ENCODE results near the gene EIF4A3.

The EIF4A3 gene

DNA sequence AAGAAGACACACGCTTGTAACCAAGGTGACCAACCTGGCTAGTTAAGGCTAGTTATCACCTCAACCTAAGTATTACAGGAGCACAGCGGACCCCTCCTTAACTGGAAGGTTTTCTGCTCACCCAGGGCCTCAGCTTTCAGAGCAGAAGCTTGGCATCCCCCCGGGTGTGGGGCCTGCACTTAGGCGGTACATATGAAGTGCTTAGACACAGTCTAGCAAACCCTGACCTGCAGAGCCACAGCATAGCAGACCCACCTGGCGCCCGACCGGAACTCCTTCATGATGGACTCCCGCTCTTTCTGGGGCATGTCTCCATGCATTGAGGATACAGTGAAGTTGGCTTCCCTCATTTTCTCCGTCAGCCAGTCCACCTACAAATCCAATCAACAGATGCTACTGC lies 9.8 kb downstream of the EIF4A3 start:
- DNase-seq (ENCODE audit: low read depth in 3 of 3), result no peak

DNA sequence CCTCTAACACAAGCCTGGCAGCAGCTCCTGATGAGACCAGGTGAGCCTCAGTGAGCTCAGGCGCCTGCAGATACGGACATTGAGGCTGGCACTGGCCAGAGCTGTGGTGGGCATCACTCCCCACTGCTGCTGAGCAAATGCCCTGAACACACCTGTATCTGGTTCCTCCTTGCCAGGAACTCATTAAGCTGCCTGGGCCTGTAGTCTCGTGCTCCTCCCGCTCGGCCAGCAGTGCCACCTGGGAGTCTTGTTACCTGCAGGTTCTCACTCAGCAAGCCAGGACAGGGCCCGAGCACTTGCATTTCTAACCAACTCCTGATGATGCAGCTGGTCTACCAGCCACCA lies 13.3 kb downstream of the EIF4A3 start:
- no peak for DNase-seq (ENCODE audit: low read depth in 3 of 3)

DNA sequence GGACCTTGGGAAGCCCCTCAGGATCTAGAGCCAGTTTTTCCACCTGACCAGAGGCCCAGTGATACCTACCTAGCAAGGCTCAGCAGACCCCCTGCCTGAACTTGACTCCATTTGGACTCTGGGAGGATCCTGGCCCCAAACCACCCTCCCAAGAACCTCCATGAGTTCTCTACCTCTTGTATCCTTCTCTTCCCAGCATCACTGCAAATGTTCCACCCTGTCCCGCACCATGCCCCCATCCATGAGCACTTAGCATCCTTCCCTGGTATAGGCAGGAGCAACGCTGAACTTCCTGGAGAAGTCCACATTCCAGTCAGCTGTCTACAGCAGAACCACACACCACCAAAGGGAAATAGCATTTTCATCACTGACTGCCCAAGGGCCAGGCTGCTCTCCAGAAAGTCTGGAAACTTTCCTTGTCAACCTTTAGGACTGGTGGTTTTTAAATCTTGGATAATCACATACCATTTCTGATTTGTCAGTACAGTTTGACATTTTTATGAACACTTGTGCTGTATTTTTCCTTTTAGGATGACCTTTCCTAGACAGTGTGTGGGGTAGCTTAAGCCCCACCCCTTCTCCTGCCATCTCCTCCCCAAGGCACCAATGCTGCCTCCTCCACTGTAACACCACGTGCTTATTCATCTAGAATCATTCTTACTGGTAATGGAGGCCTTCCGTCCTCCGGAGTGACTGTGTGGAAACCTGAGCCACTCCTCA lies 13.9 kb downstream of the EIF4A3 start:
- DNase-seq (ENCODE audit: low read depth in 3 of 3), result no peak

DNA sequence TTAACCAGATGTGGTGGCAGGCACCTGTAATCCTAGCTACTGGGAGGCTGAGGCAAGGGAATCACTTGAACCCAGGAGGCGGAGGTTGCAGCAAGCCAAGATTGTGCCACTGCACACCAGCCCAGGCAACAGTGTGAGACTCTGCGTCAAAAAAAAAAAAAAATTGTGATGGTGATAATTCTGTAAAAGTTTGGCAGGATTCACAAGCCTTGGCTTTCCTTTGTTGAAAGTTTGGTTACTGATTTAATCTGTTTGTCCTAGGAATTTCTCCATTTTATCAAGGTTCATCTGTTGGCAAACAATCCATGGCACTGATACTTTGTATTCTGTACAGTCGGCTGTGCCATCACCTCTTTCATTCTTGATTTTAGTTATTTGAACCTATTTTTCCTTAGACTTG lies 15.9 kb downstream of the EIF4A3 start:
- no peak for DNase-seq (ENCODE audit: low read depth in 3 of 3)

DNA sequence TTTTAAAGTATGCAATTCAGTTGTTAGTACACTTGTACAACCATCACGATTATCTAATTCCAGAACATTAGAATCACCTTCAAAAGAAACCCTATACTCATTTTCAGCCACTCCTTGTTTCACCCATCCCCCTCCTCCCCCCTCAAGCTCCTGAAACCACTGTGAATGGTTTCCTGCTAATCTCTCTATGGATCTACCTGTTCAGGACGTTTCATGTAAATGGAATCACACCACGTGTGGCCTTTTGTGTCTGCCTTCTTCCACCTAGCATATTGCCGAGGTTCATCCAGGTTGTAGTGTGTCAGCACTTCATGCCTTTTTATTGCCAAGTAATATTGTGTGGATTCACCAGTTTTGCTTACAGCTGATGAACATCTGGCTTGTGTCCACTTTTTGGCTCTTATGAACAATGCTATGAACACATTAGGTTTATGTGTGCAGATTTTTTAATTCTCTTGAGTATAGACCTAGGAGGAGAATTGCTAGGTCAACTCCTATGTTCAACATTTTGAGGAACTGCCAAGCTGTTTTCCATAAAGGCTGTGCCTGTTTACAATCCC lies 17.8 kb downstream of the EIF4A3 start:
- DNase-seq (ENCODE audit: low read depth in 3 of 3), result no peak

DNA sequence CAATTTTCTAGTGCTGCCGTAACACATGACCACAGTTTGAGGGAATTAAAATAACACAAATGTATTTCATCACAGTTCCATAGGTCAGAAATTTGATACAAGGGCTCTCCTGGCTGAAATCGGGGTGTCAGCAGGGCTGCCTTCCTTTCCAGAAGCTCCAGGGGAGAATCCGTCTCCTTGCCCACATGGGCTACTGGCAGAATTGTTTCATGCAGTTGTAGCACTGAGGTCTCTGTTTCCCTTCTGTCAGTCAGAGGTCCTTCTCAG lies 20.5 kb downstream of the EIF4A3 start:
- DNase-seq (ENCODE audit: low read depth in 3 of 3), result no peak

DNA sequence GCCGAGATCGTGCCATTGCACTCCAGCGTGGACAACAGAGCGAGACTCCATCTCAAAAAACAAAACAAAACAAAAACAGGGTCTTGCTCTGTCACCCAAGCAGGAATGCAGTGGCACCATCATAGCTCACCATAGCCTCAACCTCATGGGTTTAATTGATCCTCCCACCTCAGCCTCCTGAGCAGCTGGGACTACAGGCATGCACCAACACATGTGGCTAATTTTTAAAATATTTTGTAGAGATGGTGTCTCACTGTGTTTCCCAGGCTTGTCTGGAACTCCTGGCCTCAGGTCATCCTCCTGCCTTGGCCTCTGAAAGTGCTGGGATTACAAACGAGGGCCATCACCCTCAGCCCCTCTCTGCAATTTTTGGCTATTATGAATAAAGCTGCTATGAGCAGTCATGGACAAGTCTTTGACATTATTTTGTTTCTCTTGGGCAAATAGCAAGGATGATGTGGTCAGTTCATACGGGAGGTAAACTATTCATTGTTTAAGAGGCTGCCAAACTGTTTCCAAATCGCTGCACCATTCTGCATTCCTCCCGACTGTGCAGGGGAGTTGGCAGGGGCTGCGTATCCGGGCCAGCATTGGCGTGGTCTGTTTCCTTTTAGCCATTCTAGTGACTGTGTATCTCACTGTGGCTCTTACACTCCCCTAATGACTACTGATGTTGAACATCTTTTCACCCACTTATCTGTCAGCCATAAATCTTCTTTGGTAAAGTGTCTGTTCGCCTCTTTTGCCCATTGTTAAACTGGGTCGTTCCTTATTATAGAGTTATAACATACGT lies 21.1 kb downstream of the EIF4A3 start:
- DNase-seq (ENCODE audit: low read depth in 3 of 3), result no peak

DNA sequence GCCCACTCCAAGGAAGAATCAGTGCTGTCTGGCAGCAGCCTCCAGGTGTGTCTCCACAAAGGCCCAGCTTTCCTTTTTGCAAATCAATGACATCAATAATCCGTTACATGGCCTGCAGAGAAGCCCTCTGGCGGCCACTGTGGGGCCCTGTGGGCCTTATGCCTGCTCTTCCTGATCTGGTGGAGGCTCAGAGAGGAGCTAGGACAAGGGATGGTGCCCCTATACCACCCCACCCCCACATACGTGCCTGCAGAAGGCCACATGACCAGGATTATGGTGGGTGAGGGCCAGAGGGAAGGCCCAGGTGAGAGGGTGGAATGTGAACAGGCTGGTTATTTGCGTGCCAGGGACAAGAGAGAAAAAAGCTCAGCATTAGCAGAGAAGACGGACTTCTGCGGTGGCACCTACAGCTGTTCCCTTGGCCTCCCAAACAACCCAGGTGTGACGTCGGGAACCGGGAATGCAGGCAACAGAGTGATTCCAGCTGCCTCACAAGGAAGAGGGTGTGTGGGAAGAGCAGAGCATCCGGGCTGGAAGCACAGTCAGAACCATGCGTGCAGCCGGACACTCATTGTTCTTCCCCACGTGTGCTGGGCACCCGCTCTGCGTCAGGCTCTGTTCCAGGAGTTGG lies 22.5 kb downstream of the EIF4A3 start:
- no peak for DNase-seq (ENCODE audit: low read depth in 3 of 3)

DNA sequence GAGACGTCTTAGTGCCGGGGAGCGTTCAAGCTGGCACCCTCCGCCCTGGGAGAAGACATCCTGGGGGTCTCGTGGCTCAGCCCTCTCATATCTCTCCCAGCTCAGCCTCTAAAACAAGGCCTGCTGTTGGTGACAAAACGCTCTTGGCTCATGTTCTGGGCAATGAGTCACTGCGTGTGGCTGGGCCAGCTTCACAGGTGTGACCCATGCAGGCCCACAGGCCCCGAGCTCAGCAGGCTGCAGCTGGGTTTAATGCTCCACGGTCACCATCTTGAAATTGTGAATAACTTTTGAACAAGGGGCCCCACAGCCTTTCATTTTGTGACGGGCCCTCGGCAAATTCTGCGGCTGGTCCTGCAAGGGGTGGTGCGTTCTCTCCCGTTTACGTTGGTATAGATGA lies 23.1 kb downstream of the EIF4A3 start:
- DNase-seq (ENCODE audit: low read depth in 3 of 3), result no peak

DNA sequence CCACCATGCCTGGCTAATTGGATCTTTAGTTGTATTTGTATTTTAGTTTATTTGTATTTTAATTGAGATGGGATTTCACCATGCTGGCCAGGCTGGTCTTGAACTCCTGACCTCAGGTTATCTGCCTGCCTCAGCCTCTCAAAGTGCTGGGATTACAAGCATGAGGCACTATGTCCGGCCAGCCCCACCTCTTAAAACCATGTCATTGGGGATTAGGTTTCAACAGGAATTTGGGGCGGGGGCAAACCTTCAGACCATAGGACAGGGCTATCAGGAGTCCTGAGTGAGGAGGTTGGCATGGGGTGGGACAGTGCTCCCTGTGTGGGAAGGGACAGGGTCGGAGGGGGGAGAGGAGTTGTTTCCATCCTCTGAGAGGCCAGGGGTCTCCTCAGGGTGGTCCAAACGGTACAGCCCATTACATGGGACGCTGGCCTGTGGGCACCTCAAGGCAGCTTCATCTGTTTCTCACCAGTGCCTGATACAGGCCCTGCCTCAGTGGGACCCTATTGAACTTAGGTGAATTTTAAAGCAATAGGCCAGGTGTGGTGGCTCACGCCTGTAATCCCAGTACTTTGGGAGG lies 23.9 kb downstream of the EIF4A3 start:
- DNase-seq (ENCODE audit: low read depth in 3 of 3), result no peak

DNA sequence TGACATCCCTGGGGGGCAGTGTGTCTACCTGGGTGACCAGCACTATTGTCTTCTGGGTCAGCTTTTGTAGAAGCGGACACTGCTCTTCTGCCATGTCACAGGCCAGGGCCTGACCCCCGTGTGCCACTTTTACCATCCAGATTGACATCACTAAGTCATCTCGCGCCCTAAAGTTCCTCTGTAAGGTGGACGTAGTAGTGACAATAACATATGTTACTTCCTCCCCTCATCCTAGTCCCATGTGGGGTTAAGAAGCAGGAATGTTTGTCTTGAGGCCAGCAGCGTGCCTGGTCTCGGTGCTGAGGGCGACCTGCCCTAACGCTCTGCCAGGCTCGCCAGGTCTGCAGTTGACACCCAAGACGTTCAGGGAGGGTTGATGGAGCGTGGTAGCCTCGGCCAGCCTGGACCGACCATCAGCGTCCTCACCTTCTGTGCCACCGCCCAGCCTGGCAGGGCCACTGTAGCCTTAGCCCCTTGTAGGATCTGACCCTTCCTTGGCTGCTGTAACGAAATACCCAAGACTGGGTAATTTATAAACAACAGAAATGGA lies 24.8 kb downstream of the EIF4A3 start:
- no peak for DNase-seq (ENCODE audit: low read depth in 3 of 3)

DNA sequence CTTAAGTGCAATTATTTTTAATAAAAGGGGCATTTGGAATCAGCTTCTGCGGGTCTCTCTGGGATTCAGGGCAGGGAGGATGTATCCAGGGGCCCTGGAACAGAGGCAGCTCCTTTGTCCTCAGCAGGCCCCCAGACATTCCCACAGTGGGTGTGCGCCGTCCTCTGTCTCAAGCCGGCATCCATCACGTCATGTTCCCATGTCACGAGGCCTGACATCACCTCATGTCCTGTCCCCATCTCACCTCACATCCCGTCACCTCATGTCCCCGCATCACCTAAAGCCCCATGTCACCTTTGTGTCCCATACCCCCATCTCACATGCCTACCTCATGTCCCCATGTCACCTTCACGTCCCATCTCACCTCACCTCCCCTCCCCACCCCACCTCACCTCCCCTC lies 27.1 kb downstream of the EIF4A3 start:
- no peak for DNase-seq (ENCODE audit: low read depth in 3 of 3)

DNA sequence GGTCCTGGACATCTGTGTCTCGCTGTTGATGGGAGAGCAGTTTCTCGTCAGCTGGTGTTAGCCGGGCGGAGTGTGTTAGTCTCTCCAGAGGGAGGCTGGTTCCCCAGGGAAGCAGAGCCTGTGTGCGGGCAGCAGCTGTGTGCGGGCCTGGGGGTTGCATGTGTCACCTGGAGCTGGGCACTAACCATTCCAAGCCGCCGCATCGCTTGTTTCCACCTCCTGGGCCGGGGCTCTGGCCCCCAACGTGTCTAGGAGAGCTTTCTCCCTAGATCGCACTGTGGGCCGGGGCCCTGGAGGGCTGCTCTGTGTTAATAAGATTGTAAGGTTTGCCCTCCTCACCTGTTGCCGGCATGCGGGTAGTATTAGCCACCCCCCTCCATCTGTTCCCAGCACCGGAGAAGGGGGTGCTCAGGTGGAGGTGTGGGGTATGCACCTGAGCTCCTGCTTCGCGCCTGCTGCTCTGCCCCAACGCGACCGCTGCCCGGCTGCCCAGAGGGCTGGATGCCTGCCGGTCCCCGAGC lies 27.6 kb downstream of the EIF4A3 start:
- no peak for DNase-seq (ENCODE audit: low read depth in 3 of 3)

DNA sequence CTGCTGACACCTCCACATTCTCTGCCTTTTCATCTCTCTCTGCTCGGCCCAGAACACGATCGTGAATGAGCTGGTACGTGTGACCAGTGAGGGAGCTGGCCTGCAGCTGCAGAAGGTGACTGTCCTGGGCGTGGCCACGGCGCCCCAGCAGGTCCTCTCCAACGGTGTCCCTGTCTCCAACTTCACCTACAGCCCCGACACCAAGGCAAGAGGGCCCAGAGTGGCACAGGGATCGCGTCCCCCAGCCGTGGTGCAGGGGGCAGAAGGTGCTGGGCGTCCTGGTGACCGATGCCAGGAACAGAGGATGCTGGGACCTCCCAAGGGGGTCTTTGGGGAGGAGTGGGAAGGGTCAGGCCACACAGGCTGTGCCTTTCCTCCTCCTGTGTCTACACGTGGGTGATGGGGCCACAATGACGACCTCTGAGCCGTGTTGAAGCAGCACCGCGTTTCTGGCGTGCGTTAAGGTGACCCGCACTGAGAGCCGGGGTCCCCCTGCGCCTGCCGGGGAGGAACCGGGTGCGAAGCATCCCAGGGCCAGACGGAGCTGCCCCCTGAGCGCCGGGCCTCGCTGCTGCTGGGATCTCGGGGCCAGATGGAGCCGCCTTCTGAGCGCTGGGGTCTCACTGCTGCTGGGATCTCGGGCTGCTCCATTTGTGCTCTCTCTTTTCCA lies 28.2 kb downstream of the EIF4A3 start:
- no peak for DNase-seq (ENCODE audit: low read depth in 3 of 3)

DNA sequence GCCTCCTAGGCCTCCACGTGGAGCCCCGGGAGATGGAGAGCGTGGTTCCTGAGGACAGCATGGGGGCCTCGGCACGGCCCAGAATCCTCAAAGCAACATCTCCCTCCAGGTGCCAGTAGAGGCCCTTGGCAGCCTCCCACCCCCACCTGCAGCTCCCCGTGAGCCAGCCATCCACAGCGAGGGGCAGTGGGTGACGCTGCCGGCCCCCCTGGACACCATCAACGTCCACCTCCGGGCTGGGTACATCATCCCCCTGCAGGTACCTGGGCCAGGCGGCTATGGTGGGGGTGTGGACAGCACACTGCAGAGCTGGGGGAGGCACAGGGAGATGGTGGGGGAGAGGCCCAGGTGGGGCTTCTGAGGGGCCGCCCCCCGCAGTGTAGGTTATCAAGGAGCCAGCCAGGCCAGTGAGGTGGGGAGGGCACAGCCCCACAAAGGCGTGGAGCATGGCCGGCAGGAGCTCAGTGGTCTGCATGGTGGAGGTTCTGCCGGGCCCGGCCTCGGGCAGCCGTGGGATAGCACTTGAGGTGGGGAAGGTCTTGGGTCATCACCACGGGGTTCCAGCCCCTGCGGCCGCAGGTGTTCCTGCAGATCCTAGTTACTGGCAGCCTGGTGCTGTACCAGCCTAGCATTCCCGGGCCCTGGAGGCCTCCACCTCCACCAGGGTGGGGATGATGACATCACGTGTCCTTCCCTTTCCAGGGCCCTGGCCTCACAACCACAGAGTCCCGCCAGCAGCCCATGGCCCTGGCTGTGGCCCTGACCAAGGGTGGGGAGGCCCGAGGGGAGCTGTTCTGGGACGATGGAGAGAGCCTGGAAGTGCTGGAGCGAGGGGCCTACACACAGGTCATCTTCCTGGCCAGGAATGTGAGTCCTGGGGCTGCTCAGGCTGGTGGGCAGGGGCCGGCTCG lies 29.2 kb downstream of the EIF4A3 start:
- DNase-seq (ENCODE audit: low read depth in 3 of 3), result no peak

DNA sequence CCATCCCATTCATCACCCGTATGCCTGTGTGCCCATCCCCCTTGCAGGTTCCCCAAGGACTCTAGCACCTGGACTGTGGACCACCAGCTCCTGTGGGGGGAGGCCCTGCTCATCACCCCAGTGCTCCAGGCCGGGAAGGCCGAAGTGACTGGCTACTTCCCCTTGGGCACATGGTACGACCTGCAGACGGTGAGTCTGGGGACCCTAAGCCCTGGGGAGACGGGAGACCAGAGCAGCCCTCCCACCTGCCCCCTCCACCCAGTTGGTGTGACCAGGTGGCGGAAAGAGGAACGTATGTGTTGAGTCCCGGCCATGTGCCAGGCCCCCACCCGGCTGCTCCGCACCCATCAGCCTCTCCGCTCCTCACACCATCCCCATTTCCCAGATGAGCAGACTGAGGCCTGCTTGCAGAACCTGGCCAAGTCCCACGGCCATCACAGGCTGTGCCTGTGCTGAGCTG lies 30.0 kb downstream of the EIF4A3 start:
- no peak for DNase-seq (ENCODE audit: low read depth in 3 of 3)

DNA sequence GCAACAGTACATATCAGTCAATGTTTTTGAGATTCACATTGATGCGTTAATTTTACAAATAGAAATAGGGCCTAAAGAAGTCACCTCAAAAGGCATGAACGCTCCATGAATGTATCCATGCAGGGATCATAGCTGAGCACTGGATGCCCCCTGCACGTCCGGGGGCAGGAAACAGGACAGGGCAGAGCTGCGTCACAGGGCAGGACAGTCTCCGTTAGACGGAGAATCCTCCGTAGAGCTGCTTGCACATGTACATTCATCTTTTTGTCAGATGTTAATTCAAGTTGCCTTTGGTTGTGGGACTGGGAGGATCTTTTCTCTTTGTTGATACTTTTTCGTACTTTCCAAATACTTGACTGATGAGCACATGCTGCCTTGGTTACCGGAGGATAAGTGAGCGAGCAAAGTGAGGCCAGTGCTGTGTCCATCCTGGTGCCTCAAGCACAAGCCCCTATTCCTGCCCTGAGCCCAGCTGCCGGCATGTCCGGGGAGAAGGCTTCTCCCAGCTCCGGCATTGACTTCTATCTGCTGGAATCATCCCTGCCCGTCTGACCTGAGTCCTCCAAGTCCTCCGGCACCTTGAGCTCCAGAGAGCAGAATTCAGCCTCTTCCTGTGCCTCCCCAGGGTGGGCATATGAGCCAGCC lies 30.5 kb downstream of the EIF4A3 start:
- DNase-seq (ENCODE audit: low read depth in 3 of 3), result no peak

DNA sequence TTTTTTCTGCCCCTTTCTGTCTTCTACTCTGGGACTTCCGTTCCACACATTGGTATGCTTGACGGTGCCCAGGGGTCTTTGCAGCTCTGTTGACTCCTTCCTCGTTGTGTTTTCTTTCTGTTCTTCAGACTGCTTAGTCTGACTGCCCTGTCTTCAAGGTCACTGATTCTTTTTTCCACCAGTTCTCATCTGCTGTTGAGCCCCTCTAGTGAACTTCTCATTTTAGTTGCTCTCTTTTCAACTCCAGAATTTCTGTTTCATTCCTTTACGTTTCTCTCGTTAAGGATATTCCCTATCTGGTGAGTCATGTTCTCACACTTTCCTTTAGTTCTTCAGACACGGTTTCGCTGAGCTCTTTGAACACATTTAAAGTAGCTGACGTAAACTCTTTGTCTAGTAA lies 31.8 kb downstream of the EIF4A3 start:
- no peak for DNase-seq (ENCODE audit: low read depth in 3 of 3)

DNA sequence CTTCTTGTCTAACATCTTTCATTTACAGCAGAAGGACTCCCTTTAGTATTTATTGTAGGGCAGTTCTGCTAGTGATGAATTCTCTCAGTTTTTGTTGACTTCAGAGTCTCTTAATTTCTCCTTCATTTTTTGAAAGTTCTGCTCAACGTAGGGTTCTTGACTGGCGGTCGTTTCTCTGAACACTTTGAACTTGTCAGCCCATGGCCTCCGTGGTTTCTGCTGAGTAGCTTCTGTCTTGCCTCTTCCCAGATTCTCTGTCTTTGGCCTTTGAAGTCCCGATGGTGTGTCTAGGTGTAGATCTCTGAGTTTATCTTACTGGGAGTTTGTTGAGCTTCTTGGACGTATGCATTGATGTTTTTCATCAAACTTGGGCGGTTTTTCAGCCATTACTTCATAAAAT lies 32.2 kb downstream of the EIF4A3 start:
- DNase-seq (ENCODE audit: low read depth in 3 of 3), result no peak

DNA sequence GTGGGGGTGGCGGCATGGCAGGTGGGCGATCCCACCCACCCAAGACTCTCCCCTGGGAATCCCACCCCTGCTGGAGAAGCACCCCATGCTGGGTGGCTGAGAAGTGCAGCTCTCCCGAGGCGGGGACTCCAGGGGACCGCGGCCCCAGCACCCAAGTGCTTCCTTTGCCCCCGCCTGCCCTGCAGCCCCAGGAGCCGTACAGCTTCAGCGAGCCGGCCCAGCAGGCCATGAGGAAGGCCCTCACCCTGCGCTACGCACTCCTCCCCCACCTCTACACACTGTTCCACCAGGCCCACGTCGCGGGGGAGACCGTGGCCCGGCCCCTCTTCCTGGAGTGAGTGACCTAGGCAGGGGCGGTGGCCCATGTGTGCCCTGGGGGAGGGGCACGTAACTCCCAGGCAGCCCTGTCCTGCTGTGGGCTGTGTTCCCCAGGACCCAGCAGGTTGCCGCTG lies 33.9 kb downstream of the EIF4A3 start:
- no peak for DNase-seq (ENCODE audit: low read depth in 3 of 3)

All from stimulated activated CD4-positive, alpha-beta T cell treated with anti-CD3 and anti-CD28 coated beads, TNF-alpha, amount 100 ng/mL, for 24 hours (primary cell).